Left ventricle myocardium inferior (tissue), 1 donor: ENCODE results near the gene GATAD2B. TPM values are rescaled to one million over a fixed set of nuclear protein-coding genes. Genes with fewer than 3 reads are reported as not detected.

Experiments used
- DNase-seq: peaks from one replicate; pipeline ENCODE4 v3.0.0-alpha.2; 2020
- H3K27ac ChIP-seq: fragments of 200-600 bp; replicated peaks from 2 replicates; pipeline ENCODE4 v1.8.0; 2021
- H3K27me3 ChIP-seq: fragments of 200-600 bp; 2 replicates; pipeline ENCODE4 v1.8.0; 2021; ENCODE audit warnings: low read depth
- H3K36me3 ChIP-seq: fragments of 200-600 bp; 2 replicates; pipeline ENCODE4 v1.8.0; 2021
- H3K4me1 ChIP-seq: fragments of 200-600 bp; 2 replicates; pipeline ENCODE4 v1.8.0; 2021
- H3K4me3 ChIP-seq: fragments of 200-600 bp; 2 replicates; pipeline ENCODE4 v1.8.0; 2021; ENCODE audit warnings: mild to moderate bottlenecking, moderate library complexity
- H3K9me3 ChIP-seq: fragments of 200-600 bp; replicated peaks from 2 replicates; pipeline ENCODE4 v1.8.0; 2021
- intact Hi-C: fragments of 100-400 bp; cut with micrococcal nuclease; formaldehyde crosslinking; loops from one replicate; pipeline ENCODE4 v1.11.0; 2022
- long read RNA-seq: library from polyadenylated mRNA; unstranded; transcript quantifications from one replicate; pipeline ENCODE4 v2.0.0, GENCODE V29; 2021
- total RNA-seq: library from RNA; stranded (reverse); fragmentation: NEBNext Ultra II Directional; extraction: Animal tissue kit (Norgen Biotek cat#: 25700); gene quantifications from one replicate; pipeline ENCODE4 v1.2.1, GENCODE V29; 2021
- TF ChIP-seq, protein P1 (sequence below): fragments of 200-600 bp; IDR thresholded peaks from 2 replicates; pipeline ENCODE4 v1.8.0; 2021; ENCODE audit warnings: antibody characterized with exemption, mild to moderate bottlenecking, borderline replicate concordance
- donor health status: DM: no; HTN: yes; CAD: no; lungs with severe emphysema.

GATAD2B gene
- total RNA-seq: 35.4 TPM
- long read RNA-seq, full-length matches to known transcripts: 4 of 15 reads
- long read RNA-seq, partial matches to known transcripts: 1 of 15 reads
- long read RNA-seq, other reads (novel, unspliced or antisense): 10 of 15 reads

DNA sequence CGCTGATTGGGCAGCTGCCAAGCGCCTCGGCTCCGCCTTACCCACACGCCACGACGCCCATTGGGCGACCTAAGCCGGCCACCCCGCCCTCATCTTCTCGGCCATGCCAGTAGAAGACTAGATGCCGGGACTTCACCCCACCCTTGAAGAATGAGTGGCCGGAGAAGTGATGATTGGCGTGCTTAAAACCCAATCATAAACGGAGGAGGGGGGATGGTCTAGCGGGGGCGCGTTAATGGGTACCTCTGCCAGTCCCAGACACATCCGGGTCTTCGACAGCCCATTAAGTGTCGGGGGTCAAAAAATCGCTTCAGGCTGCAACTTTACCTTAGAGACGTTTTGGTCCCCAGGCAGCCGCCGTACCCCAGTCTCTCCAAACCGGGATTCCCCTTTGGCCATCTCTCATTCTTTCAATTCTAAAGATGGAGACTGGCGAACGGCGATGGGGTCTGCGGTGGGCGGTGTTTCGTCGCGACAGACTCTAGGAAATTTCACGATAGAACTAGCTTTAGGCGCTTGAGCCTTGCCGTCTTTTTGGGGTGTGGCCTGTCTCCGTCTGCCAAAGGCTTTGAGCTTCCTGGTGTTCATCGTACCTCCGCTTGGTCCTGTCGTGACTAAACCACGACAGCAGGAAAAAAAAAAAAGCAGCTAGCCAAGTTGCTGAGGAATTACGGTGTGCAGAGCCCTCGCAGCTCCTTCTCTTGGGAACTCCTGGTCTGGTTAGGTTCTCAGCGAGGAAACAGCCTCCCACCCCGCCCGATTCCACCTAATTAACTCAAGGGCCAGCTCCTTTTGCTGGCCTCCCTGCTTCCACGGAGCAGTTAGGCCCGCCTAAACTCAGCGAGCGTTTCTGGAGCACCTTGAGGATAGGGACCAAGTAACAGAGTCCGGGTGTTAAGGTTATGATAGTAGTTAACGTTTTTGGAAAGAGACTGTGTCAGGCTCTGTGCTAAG is at the start of gene GATAD2B:
GATAD2B (minus strand) TSS at position 1 of the 954 bp plus-strand sequence. CDS start 94,625 bp downstream, outside the sequence.
- Histone ChIP-seq H3K4me3 (peak within 1 kb of the TSS; percentile 91), H3K9me3 (no peaks in the 10 kb centered on the region), H3K4me1 (peaks cover 61% of the 10 kb centered on the region), H3K27me3 (no peaks in the 10 kb centered on the region), H3K36me3 (no peaks in the 10 kb centered on the region), H3K27ac (peak within 1 kb of the TSS; percentile 93)
- TF ChIP-seq, protein P1, sequence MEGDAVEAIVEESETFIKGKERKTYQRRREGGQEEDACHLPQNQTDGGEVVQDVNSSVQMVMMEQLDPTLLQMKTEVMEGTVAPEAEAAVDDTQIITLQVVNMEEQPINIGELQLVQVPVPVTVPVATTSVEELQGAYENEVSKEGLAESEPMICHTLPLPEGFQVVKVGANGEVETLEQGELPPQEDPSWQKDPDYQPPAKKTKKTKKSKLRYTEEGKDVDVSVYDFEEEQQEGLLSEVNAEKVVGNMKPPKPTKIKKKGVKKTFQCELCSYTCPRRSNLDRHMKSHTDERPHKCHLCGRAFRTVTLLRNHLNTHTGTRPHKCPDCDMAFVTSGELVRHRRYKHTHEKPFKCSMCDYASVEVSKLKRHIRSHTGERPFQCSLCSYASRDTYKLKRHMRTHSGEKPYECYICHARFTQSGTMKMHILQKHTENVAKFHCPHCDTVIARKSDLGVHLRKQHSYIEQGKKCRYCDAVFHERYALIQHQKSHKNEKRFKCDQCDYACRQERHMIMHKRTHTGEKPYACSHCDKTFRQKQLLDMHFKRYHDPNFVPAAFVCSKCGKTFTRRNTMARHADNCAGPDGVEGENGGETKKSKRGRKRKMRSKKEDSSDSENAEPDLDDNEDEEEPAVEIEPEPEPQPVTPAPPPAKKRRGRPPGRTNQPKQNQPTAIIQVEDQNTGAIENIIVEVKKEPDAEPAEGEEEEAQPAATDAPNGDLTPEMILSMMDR: no peak
- intact Hi-C loops: no loop called here
- peak; percentile 100 for DNase-seq

DNA sequence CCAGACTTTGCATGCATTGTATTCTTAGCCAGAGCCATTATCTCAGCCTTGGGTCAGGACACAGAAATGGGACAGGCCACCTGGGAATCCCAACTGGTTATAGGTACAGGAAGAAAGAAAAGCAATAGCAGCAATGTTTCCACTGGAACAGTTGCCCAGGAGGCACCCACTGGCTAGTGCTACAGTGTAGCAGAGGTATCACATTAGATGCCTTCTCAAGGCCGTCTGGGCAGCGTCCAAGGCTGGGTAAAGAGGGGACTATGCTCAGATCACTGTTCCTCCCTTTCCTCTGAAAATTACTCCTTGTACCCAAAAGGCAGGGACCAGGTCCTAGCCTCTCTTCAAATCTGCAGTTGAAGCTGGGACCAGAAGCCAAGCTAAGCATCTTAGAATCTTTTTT is 47.6 kb upstream of the GATAD2B start:
- intact Hi-C loops: no loop called here
- Histone ChIP-seq H3K4me3 (no peak overlapping the region), H3K4me1 (peaks cover 29% of the 10 kb centered on the region), H3K27ac (no peak overlapping the region), H3K36me3 (peaks cover 24% of the 10 kb centered on the region), H3K27me3 (no peaks in the 10 kb centered on the region), H3K9me3 (no peaks in the 10 kb centered on the region)
- no peak for DNase-seq
- TF ChIP-seq, protein P1: no peak

DNA sequence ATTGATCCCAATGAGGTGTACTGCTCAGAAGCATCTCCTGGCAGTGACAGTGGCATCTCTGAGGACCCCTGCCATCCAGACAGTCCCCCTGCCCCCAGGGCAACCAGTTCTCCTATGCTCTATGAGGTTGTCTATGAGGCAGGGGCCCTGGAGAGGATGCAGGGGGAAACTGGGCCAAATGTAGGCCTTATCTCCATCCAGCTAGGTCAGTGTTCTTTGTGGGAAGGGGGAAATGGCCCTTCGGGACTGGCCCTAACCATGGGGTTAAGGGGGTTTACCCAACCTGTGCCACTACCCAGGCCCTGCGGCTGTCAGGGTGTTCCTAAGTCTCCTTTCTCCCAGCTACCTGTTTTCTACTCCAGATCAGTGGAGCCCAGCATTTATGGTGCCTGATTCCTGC is 46.2 kb upstream of the GATAD2B start:
- Histone ChIP-seq H3K27ac (no peak overlapping the region), H3K27me3 (no peaks in the 10 kb centered on the region), H3K4me1 (peaks cover 38% of the 10 kb centered on the region), H3K36me3 (peaks cover 10% of the 10 kb centered on the region), H3K4me3 (no peak overlapping the region), H3K9me3 (no peaks in the 10 kb centered on the region)
- intact Hi-C loops: no loop called here
- TF ChIP-seq, protein P1: no peak
- no peak for DNase-seq

DNA sequence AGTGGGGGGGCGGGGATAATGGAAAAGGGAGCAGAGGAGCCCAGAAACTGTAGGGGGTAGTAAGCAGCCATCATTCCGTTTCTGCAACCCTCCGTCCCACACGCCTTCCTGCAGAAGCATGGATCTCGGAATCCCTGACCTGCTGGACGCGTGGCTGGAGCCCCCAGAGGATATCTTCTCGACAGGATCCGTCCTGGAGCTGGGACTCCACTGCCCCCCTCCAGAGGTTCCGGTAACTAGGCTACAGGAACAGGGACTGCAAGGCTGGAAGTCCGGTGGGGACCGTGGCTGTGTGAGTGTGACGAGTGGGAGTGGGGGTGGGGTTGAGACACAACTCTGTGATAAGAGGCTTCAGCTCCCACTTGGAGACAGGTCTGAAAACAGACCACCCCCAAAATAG is 45.6 kb upstream of the GATAD2B start:
- Histone ChIP-seq H3K9me3 (no peaks in the 10 kb centered on the region), H3K4me1 (peaks cover 41% of the 10 kb centered on the region), H3K36me3 (peaks cover 4% of the 10 kb centered on the region), H3K4me3 (peak overlapping the region; percentile 72), H3K27me3 (no peaks in the 10 kb centered on the region), H3K27ac (peak overlapping the region; percentile 96)
- intact Hi-C loops: no loop called here
- no peak for DNase-seq
- TF ChIP-seq, protein P1: no peak

DNA sequence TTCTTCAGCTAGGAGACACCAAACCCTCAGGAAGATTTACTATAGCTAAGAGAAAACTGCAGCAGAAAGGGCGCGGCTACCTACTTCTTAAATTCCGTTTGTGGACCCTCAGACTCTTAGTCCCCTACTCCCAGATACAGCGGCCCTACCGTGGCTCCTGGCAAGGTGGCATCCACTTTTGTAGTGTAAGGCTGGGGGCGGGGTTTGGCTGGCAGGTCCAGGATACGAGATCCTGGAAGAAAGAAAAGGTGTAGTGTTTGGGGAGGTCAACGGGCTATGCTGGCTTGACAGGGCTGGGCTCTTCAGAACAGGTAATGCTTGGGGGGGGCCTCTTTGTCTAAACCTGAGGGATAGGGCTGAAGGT is 45.2 kb upstream of the GATAD2B start:
- Histone ChIP-seq H3K36me3 (no peaks in the 10 kb centered on the region), H3K4me1 (peaks cover 44% of the 10 kb centered on the region), H3K27me3 (no peaks in the 10 kb centered on the region), H3K27ac (peak overlapping the region; percentile 96), H3K9me3 (no peaks in the 10 kb centered on the region), H3K4me3 (peak overlapping the region; percentile 72)
- TF ChIP-seq, protein P1: no peak
- DNase-seq: no peak
- intact Hi-C loops: no loop called here
